PC-3 (cell line): Measurements from ENCODE around the gene PIAS2.

Experiments
- EZH2 ChIP-seq: fragments of 300-600 bp; sonication (generic); IDR thresholded peaks from one replicate; pipeline ENCODE4 v1.6.1; 2017; ENCODE audit warnings: antibody characterized with exemption, mild to moderate bottlenecking, low read length; ENCODE audit not compliant: unreplicated experiment
- EZH2phosphoT487 ChIP-seq: fragments of 300-600 bp; sonication (generic); IDR thresholded peaks from 2 replicates; pipeline ENCODE4 v1.6.1; 2018; ENCODE audit warnings: mild to moderate bottlenecking, antibody characterized with exemption, low read length, borderline replicate concordance
- TF ChIP-seq, protein P1 (sequence below): fragments of 300-600 bp; sonication (generic); conservative IDR thresholded peaks from 2 replicates; pipeline ENCODE4 v1.5.1; 2017; ENCODE audit warnings: antibody characterized with exemption, low read depth, mild to moderate bottlenecking, low read length

DNA sequence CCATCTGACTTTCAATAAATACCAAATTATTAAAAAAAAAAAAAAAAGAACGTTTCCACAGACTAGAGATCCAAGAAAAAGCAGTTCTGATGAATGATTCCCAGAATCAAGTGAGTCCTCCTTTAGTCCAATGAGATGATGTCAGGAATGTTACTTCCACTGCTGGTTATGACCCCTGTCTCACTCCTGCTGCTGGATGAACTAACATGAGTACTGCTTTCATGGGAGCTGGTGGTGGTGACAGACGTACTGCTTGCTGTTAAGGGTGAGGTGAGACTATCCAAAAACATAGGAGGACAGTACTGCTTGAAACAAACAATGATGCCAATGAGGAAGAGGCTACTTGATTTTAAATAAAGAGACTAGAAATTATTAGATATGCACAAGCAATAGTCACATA is 105.0 kb downstream of the PIAS2 start:
- TF ChIP-seq, protein P1, sequence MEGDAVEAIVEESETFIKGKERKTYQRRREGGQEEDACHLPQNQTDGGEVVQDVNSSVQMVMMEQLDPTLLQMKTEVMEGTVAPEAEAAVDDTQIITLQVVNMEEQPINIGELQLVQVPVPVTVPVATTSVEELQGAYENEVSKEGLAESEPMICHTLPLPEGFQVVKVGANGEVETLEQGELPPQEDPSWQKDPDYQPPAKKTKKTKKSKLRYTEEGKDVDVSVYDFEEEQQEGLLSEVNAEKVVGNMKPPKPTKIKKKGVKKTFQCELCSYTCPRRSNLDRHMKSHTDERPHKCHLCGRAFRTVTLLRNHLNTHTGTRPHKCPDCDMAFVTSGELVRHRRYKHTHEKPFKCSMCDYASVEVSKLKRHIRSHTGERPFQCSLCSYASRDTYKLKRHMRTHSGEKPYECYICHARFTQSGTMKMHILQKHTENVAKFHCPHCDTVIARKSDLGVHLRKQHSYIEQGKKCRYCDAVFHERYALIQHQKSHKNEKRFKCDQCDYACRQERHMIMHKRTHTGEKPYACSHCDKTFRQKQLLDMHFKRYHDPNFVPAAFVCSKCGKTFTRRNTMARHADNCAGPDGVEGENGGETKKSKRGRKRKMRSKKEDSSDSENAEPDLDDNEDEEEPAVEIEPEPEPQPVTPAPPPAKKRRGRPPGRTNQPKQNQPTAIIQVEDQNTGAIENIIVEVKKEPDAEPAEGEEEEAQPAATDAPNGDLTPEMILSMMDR = no peak
- no peak for TF ChIP-seq EZH2
- TF ChIP-seq EZH2phosphoT487 = no peak
